ENCODE measurements around the gene CASP3.
"Not testable (repeated sequence)": the region's sequence is repeated elsewhere in the genome, so short reads cannot be mapped to it uniquely, and the experiment has no call there.

The CASP3 gene

DNA sequence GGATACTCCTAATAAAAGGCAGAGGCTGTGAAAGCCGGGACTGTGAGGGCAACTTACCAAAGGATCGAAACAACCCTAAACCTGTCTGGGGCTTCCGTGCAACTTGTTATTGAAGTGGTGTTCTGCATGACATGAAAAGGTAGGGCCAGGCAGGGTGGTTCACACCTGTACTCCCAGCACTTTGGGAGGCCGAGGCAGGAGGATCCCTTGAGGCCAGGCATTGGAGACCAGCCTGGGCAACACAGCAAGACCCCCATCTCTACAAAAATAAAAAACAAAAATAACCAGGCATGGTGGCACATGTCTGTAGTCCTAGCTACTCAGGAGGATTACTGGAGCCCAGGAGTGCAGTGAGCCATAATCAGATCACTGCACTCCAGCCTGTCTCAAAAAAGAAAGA, 12.3 kb downstream of the CASP3 start:
- no peak overlapping the region for H3K9ac ChIP-seq (ENCODE audit: low read length in 5 of 5)
- H3K27me3 ChIP-seq (ENCODE audit: control insufficient read depth in 5 of 5, insufficient read depth in 4 of 5, low read length in 5 of 5) = no peaks in the 10 kb centered on the region
- peaks cover 0 to 3% (median 0%) of the 10 kb centered on the region in 5 donors for H3K4me1 ChIP-seq (ENCODE audit: control insufficient read depth in 5 of 5, insufficient read depth in 5 of 5, low read length in 5 of 5)
- no peak overlapping the region for H3K27ac ChIP-seq (ENCODE audit: low read depth, low read length)
- H3K36me3 ChIP-seq (ENCODE audit: control insufficient read depth in 5 of 5, insufficient read depth in 5 of 5, low read length in 5 of 5) = peaks cover 25 to 46% (median 34%) of the 10 kb centered on the region in 5 donors
- H3K4me3 ChIP-seq (ENCODE audit: low read depth in 1 of 5, low read length in 5 of 5) = no peak overlapping the region
- no peaks in the 10 kb centered on the region for H3K9me3 ChIP-seq (ENCODE audit: control insufficient read depth in 5 of 5, low read length in 5 of 5)

DNA sequence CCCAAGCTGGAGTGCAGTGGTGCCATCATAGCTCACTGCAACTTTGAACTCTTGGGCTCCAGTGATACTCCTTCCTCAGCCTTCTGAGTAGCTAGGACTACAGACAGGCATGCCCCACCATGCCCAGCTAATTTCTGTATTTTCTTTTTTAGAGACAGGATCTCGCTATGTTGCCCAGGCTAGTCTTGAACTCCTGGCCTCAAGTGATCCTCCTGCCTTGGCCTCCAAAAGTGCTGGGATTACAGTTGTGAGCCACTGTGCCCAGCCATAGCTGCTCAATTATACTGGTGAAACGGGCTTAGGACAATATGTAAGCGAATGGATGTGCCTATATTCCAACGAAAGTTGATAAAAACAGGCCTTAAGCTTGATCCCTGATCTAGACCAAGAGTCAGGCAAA, 13.1 kb downstream of the CASP3 start:
- H3K9me3 ChIP-seq (ENCODE audit: control insufficient read depth in 5 of 5, low read length in 5 of 5) = no peaks in the 10 kb centered on the region
- no peak overlapping the region for H3K27ac ChIP-seq (ENCODE audit: low read depth, low read length)
- peaks cover 23 to 50% (median 39%) of the 10 kb centered on the region in 5 donors for H3K36me3 ChIP-seq (ENCODE audit: control insufficient read depth in 5 of 5, insufficient read depth in 5 of 5, low read length in 5 of 5)
- H3K27me3 ChIP-seq (ENCODE audit: control insufficient read depth in 5 of 5, insufficient read depth in 4 of 5, low read length in 5 of 5) = no peaks in the 10 kb centered on the region
- no peak overlapping the region for H3K4me3 ChIP-seq (ENCODE audit: low read depth in 1 of 5, low read length in 5 of 5)
- no peak overlapping the region for H3K9ac ChIP-seq (ENCODE audit: low read length in 5 of 5)
- peaks cover 0 to 3% (median 0%) of the 10 kb centered on the region in 5 donors for H3K4me1 ChIP-seq (ENCODE audit: control insufficient read depth in 5 of 5, insufficient read depth in 5 of 5, low read length in 5 of 5)

DNA sequence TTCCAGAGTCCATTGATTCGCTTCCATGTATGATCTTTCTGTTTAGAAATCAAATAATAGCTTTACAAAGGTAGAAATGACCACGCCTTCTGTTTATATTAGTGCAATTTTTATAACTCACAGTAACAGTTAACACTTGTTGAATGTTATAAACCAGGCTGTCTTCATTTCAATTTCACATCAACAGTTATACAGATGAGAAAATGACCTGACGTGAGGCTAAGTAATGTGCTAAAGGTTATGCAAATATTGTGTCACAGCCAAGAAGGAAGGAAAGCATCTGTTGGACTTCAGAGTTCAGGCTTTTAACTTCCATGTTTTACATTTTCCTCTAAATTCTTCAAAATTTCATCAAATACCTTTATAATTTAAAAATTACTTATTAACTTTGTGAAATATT, 13.9 kb downstream of the CASP3 start:
- Histone ChIP-seq H3K9ac (ENCODE audit: low read length in 5 of 5) (no peak overlapping the region), H3K36me3 (ENCODE audit: control insufficient read depth in 5 of 5, insufficient read depth in 5 of 5, low read length in 5 of 5) (peaks cover 26 to 58% (median 46%) of the 10 kb centered on the region in 5 donors), H3K27me3 (ENCODE audit: control insufficient read depth in 5 of 5, insufficient read depth in 4 of 5, low read length in 5 of 5) (no peaks in the 10 kb centered on the region), H3K27ac (ENCODE audit: low read depth, low read length) (no peak overlapping the region), H3K4me3 (ENCODE audit: low read depth in 1 of 5, low read length in 5 of 5) (no peak overlapping the region), H3K4me1 (ENCODE audit: control insufficient read depth in 5 of 5, insufficient read depth in 5 of 5, low read length in 5 of 5) (peaks cover 0 to 3% (median 0%) of the 10 kb centered on the region in 5 donors), H3K9me3 (ENCODE audit: control insufficient read depth in 5 of 5, low read length in 5 of 5) (no peaks in the 10 kb centered on the region)

DNA sequence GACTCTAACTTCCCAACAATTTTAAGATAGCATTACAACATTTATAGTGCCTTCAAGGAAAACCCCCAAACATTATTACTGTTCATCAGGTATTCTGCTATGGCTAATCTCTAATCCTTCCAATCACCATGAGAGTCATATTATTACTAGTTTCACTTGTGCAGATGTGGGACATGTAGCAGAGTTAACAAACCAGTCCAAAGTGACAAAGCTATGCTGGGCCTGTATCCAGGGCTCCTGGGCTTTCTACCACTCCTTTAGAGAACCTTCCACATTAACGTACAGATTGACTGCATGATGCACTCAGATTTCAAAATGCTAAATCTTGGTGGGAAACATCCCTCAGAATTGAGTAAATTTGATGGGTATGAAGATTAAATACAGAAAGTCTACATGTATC, 16.4 kb downstream of the CASP3 start:
- Histone ChIP-seq H3K9me3 (ENCODE audit: control insufficient read depth in 5 of 5, low read length in 5 of 5) (no peaks in the 10 kb centered on the region), H3K4me3 (ENCODE audit: low read depth in 1 of 5, low read length in 5 of 5) (no peak overlapping the region), H3K27ac (ENCODE audit: low read depth, low read length) (no peak overlapping the region), H3K27me3 (ENCODE audit: control insufficient read depth in 5 of 5, insufficient read depth in 4 of 5, low read length in 5 of 5) (no peaks in the 10 kb centered on the region), H3K9ac (ENCODE audit: low read length in 5 of 5) (no peak overlapping the region), H3K4me1 (ENCODE audit: control insufficient read depth in 5 of 5, insufficient read depth in 5 of 5, low read length in 5 of 5) (peaks cover 0 to 3% (median 0%) of the 10 kb centered on the region in 5 donors), H3K36me3 (ENCODE audit: control insufficient read depth in 5 of 5, insufficient read depth in 5 of 5, low read length in 5 of 5) (peaks cover 45 to 79% (median 63%) of the 10 kb centered on the region in 5 donors)

DNA sequence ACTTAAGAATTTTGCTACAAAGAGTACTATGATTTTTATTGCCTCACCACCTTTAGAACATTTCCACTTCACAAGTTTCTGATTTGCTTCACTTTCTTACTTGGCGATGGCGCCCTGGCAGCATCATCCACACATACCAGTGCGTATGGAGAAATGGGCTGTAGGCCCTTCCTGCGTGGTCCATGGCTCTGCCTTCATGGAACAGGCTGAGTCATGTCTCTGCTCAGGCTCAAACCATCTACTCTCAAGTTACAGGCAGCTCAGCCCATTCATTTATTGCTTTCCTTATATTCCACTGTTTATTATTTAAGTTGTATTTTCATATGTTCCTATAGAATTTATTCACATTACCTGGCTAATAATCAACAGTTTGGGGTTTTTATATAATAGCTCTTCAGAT, 21.1 kb downstream of the CASP3 start:
- Histone ChIP-seq H3K4me1 (ENCODE audit: control insufficient read depth in 5 of 5, insufficient read depth in 5 of 5, low read length in 5 of 5) (no peaks in the 10 kb centered on the region), H3K36me3 (ENCODE audit: control insufficient read depth in 5 of 5, insufficient read depth in 5 of 5, low read length in 5 of 5) (peaks cover 37 to 60% (median 45%) of the 10 kb centered on the region in 5 donors), H3K27me3 (ENCODE audit: control insufficient read depth in 5 of 5, insufficient read depth in 4 of 5, low read length in 5 of 5) (no peaks in the 10 kb centered on the region), H3K9ac (ENCODE audit: low read length in 5 of 5) (no peak overlapping the region), H3K9me3 (ENCODE audit: control insufficient read depth in 5 of 5, low read length in 5 of 5) (no peaks in the 10 kb centered on the region), H3K27ac (ENCODE audit: low read depth, low read length) (no peak overlapping the region), H3K4me3 (ENCODE audit: low read depth in 1 of 5, low read length in 5 of 5) (no peak overlapping the region)

DNA sequence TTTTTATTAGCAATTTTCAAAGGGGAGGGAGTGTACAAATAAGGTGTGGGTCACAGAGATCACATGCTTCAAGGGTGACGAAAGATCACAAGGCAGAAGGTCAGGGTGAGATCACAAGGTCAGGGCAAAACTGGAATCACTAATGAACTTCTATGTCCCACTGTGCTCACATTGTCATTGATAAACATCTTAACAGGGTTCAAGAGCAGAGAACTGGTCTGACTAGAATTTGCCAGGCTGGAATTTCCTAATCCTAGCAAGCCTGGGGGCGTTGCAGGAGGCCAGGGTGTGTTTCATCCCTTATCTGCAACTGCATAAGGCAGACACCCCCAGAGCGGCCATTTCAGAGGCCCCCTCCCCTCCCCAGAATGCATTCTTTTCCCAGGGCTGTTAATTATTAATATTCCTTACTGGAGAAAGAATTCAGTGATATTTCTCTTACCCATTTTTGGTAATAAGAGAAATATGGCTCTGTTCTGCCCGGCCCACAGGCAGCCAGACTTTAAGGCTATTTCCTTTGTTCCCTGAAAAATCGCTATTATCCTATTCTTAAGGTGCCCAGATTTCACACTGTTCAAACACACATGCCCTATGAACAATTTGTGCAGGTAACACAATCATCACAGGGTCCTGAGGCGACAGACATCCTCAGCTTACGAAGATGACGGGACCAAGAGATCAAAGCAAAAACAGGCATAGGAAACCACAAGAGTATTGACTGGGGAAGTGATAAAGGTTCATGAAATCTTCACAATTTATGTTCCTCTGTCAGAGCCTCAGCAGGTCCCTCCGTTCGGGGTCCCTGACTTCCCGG, 23.3 kb downstream of the CASP3 start:
- not testable (repeated sequence) for H3K9me3 ChIP-seq (ENCODE audit: control insufficient read depth in 5 of 5, low read length in 5 of 5); H3K4me3 ChIP-seq (ENCODE audit: low read depth in 1 of 5, low read length in 5 of 5); H3K27me3 ChIP-seq (ENCODE audit: control insufficient read depth in 5 of 5, insufficient read depth in 4 of 5, low read length in 5 of 5); H3K4me1 ChIP-seq (ENCODE audit: control insufficient read depth in 5 of 5, insufficient read depth in 5 of 5, low read length in 5 of 5); H3K27ac ChIP-seq (ENCODE audit: low read depth, low read length); H3K9ac ChIP-seq (ENCODE audit: low read length in 5 of 5)
- H3K36me3 ChIP-seq (ENCODE audit: control insufficient read depth in 5 of 5, insufficient read depth in 5 of 5, low read length in 5 of 5) = peaks cover 26 to 46% (median 36%) of the 10 kb centered on the region in 5 donors

DNA sequence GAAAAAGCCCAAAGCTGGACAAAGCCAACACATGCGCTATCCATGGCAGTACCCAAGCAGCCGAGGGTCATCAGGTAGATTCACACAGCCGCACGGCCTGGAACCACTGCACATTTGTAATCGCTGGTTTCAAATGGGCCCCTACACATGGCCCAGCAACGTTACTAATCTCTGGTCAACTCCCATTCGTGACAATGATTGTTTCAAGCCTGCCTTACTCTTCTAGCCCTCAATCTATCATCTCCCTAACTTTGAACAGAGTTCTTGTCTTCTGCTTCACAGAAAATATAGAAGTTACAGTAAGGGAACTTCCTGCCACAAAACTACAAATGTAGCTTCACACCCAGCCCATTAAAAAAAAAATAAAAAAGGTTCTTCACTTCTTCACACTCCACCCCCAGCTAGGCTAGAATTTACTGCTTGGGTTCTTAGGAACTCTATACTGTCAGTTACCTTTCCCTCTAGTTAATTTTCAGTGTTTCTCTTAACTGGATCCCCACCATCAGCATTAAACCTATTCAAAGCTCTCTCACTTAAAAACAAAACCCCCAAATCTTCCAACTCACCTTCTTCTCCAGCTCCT, 24.2 kb downstream of the CASP3 start:
- Histone ChIP-seq H3K9ac (ENCODE audit: low read length in 5 of 5) (no peak overlapping the region), H3K4me3 (ENCODE audit: low read depth in 1 of 5, low read length in 5 of 5) (no peak overlapping the region), H3K27ac (ENCODE audit: low read depth, low read length) (no peak overlapping the region), H3K27me3 (ENCODE audit: control insufficient read depth in 5 of 5, insufficient read depth in 4 of 5, low read length in 5 of 5) (no peaks in the 10 kb centered on the region), H3K4me1 (ENCODE audit: control insufficient read depth in 5 of 5, insufficient read depth in 5 of 5, low read length in 5 of 5) (no peaks in the 10 kb centered on the region), H3K9me3 (ENCODE audit: control insufficient read depth in 5 of 5, low read length in 5 of 5) (no peaks in the 10 kb centered on the region), H3K36me3 (ENCODE audit: control insufficient read depth in 5 of 5, insufficient read depth in 5 of 5, low read length in 5 of 5) (peaks cover 21 to 37% (median 27%) of the 10 kb centered on the region in 5 donors)

DNA sequence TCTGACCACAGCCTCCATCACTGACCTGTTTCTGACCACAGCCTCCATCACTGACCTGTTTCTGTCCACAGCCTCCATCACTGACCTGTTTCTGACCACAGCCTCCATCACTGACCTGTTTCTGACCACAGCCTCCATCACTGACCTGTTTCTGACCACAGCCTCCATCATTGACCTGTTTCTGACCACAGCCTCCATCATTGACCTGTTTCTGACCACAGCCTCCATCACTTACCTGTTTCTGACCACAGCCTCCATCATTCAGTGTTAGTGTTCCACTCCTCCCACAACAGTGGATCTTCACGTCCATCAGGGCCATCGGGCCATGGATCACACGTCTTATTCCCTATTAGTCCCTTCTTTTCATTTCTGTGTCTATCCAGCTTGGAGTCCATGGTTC, 24.7 kb downstream of the CASP3 start:
- H3K4me1 ChIP-seq (ENCODE audit: control insufficient read depth in 5 of 5, insufficient read depth in 5 of 5, low read length in 5 of 5); H3K9ac ChIP-seq (ENCODE audit: low read length in 5 of 5); H3K4me3 ChIP-seq (ENCODE audit: low read depth in 1 of 5, low read length in 5 of 5); H3K9me3 ChIP-seq (ENCODE audit: control insufficient read depth in 5 of 5, low read length in 5 of 5); H3K27me3 ChIP-seq (ENCODE audit: control insufficient read depth in 5 of 5, insufficient read depth in 4 of 5, low read length in 5 of 5); H3K27ac ChIP-seq (ENCODE audit: low read depth, low read length): not testable (repeated sequence)
- H3K36me3 ChIP-seq (ENCODE audit: control insufficient read depth in 5 of 5, insufficient read depth in 5 of 5, low read length in 5 of 5) = peaks cover 16 to 32% (median 21%) of the 10 kb centered on the region in 5 donors

DNA sequence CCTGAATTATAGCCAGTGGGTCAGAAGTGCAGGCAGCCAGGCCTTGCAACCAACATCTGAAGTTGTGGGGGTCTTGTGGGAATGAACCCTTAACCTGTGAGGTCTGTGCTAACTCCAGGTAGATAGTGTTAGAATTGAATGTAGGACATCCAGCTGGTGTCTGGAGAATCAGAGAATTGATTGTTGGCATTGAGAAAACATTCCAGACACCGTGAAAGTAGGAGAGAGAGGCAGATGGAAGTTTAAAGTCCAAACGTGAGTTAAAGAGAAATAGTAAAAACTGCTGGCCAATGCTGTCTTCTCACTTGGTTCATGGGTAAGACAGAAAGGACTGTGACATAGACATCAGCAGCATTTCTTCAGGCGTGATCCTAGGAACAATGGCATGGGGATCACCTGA, 27.7 kb downstream of the CASP3 start:
- no peak overlapping the region for H3K27ac ChIP-seq (ENCODE audit: low read depth, low read length)

DNA sequence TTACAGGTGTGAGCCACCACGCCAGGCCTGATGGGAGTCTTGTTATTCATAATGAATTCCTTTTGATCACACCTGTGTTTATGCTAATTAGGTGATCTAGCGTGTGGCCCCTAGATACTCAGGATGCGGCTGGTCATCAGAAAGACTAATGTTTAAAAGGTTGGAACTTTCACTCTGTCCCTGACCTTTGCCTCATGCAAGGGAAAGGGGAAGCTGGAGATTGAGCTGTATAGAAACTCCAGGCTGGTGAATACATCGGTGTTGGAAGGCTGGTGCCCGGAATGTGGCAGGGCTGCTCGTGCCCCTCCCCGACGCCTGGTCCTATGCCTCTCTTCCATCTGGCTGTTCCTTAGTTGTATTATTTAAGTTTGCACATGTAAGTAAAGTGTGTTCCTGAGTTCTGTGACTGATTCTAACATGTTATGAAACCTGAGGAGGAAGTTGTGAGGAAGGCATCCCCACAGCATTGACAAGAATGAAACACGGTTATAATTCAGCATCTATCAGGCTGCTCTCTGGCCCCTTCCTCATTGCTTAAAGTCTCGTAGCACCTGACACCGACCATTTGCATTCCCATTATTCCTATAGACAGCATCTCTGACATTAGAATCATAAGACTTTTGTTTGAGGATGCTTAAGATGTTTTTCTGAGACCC, 28.9 kb downstream of the CASP3 start:
- peaks cover 0 to 5% (median 0%) of the 10 kb centered on the region in 5 donors for H3K36me3 ChIP-seq (ENCODE audit: control insufficient read depth in 5 of 5, insufficient read depth in 5 of 5, low read length in 5 of 5)
- no peak overlapping the region for H3K9ac ChIP-seq (ENCODE audit: low read length in 5 of 5)
- no peak overlapping the region for H3K4me3 ChIP-seq (ENCODE audit: low read depth in 1 of 5, low read length in 5 of 5)

More for the DNA sequence above, 27.7 kb downstream of the CASP3 start:
- Histone ChIP-seq H3K9me3 (ENCODE audit: control insufficient read depth in 5 of 5, low read length in 5 of 5) (no peaks in the 10 kb centered on the region), H3K27me3 (ENCODE audit: control insufficient read depth in 5 of 5, insufficient read depth in 4 of 5, low read length in 5 of 5) (no peaks in the 10 kb centered on the region), H3K36me3 (ENCODE audit: control insufficient read depth in 5 of 5, insufficient read depth in 5 of 5, low read length in 5 of 5) (peaks cover under 1 to 6% (median 3%) of the 10 kb centered on the region in 5 donors), H3K9ac (ENCODE audit: low read length in 5 of 5) (no peak overlapping the region), H3K4me1 (ENCODE audit: control insufficient read depth in 5 of 5, insufficient read depth in 5 of 5, low read length in 5 of 5) (no peaks in the 10 kb centered on the region), H3K4me3 (ENCODE audit: low read depth in 1 of 5, low read length in 5 of 5) (no peak overlapping the region)

More for the DNA sequence above, 28.9 kb downstream of the CASP3 start:
- Histone ChIP-seq H3K27ac (ENCODE audit: low read depth, low read length) (no peak overlapping the region), H3K27me3 (ENCODE audit: control insufficient read depth in 5 of 5, insufficient read depth in 4 of 5, low read length in 5 of 5) (no peaks in the 10 kb centered on the region), H3K4me1 (ENCODE audit: control insufficient read depth in 5 of 5, insufficient read depth in 5 of 5, low read length in 5 of 5) (no peaks in the 10 kb centered on the region), H3K9me3 (ENCODE audit: control insufficient read depth in 5 of 5, low read length in 5 of 5) (no peaks in the 10 kb centered on the region)

Data from subcutaneous abdominal adipose tissue (tissue), 5 donors.